GM21447 (cell line): Measurements from ENCODE around the gene KIF27.
"Not testable (repeated sequence)": the region's sequence is repeated elsewhere in the genome, so short reads cannot be mapped to it uniquely, and the experiment has no call there.

Source experiments
- ATAC-seq: cut with Tn5 transposase; IDR thresholded peaks from one replicate; pipeline ENCODE4 v1.9.1; 2021; ENCODE audit not compliant: unreplicated experiment

KIF27 gene

DNA sequence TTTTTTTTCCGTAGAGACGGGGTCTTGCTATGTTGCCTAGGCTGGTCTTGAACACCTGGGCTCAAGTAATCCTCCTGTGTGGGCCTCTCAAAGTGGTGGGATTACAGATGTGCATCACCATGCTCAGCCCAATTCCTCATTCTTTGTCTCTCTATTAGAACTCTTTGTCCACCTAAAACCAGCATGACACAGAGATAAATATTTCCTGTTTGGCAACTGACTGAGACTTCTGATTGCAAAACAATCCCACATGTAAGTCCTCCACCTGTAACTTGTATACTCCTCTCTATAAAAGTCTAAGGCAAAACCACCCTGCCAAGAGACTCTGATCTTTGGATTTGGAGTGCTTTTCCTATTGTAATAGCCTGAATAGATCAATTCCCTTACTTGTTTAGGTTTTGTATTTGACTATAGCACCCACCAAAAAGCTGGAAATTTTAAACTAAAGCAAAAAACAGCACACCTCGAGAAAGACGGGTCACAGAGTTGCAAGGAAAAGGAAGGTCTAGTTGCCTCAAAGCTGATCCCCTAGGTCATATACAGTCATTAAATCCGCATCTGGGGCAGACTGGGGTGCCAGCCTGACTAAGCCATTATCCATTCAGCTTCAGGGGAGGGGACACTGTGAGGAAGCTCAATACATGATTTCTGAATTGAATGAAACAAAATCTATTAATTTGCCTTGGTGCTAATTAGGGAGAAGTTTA lies 13.5 kb upstream of the KIF27 start:
- ATAC-seq, result no peak

DNA sequence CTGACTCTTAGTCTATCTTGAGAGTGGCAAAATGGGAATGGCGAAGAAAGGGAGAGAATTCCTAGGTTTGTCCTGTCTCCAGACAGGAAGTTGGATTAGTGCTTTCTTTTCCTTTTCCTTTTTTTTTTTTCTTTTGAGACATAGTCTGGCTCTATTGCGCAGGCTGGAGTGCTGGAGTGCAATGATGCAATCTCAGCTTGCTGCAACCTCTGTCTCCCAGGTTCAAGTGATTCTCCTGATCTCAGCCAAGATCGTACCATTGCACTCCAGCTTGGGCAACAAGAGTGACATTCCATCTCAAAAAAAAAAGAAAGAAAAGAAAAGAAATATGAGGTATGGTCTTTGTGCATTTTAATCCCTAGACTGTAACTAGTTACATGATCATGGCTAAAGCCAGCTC lies 12.6 kb upstream of the KIF27 start:
- ATAC-seq, result no peak

DNA sequence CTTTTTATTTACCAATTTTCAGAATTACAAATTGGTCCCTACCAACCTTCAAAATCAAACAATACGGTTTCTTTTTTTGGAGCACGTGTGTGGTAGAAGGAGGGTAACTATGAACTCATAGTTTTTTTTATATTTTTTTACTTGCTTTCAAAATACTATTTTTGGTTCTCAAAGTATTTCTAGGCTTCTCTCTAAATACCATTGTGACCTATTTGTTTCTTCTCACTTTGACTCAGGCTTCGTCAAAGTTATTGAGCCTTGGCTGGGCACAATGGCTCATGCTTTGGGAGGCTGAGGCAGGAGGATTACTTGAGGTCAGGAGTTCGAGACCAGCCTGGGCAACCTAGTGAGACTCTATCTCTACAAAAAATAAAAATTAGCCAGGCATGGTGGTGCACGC lies 11.6 kb upstream of the KIF27 start:
- no peak for ATAC-seq

DNA sequence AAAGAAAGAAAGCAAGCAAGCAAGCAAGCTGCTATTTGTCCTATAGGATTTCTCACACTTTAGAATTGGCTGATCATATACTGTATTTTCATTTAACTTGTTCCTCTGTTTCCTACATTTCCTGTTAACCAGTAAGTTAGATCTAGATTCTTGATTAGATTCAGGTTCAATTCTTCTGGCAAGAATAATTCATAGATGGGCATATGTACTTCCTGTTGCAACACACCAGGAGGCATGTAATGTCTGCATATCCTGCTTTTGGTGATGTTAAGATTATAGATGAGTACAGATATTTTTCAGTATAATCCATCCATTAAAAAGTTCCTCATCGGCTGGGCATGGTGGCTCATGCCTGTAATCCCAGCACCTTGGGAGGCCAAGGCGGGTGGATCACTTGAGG lies 10.8 kb upstream of the KIF27 start:
- ATAC-seq, result no peak

DNA sequence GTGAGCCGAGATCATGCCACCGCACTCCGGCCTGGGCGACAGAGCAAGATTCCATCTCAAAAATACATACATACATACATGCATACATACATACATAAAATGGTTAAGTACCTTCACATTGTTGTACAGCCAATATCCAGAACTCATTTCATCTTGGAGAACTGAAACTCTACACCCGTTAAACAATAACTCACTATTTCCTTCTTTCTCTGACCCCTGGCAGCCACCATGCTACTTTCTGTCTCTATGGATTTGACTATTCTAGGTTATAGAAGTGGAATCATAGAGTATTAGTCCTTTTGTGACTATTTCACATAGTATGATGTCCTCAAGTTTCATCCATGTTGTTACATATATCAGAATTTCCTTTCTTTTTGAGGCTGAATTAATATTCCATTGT lies 9.6 kb upstream of the KIF27 start:
- no peak for ATAC-seq

DNA sequence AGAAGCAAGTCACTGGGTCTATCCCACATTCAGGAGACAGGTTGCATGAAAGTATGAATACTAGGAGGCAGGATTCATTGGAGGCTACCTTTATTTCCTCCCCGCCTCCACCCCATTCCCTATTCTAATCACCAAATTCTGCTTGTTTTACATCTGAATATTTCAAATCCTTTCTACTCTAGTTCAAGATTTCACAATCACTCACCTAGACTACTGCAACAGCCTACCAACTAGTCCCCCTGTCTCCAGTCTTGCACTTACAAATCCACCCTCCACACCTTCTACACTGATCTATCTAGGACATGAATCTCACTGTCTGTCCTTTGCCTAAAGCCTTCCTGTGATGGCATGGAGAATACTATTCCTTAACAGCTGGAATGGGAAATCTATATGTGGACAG lies 6.4 kb upstream of the KIF27 start:
- ATAC-seq, result no peak

DNA sequence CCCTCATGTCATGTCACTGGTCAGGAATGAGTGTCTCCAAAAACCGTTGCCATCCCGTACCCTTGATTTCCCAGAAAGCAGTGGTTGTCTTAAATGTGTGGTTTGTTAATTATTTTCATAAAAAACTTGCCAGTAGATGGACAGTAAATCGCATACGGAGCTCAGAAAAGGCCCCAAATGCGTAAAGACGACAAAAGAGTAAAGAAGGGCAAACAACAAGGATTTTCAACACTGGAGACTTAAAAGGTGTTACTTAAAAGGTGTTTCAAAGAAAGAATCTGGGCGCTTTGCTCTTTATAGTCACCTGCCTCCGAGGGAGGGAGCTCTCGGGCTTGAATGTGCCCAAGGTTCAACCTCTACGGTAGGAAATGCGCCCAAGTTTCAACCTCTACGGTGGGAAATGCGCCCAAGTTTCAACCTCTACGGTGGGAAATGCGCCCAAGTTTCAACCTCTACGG lies 734 bp downstream of the KIF27 start:
- ATAC-seq, result peak; percentile 16

DNA sequence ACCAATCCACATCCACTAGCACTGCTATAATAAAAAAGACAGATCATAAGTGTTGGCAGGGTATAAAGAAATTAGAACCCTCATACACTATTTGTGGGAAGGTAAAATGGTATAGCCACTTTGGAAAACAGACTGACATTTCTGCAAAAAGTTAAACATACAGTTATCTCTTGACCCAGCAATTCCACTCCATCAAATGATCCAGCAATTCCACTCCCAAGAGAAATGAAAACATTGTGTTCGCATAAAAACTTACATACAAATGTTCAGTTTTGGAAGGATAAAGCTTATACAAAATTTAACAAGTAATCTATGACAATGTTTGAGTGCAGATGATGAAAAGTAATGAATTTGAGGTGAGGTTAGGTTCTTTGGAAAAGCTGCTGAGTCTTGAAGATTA lies 2.1 kb downstream of the KIF27 start:
- no peak for ATAC-seq

DNA sequence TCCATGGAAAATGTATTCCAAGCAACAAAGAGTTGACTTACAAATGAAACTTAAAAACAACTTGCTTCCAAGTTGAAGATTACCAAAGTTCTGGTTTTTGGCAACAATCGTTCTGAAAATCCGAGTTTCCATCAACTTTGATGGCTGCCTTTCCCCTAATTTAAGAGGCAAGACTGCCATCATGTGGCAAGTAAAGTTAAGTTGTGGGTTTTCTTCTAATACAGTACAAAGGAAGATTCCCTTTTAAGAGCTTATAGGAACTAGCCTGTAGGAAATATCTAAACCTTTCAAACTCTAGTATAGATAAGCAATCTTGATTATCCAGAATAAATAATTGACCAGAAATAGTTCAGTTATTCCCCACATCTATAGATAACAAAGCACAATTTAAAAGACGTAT lies 9.0 kb downstream of the KIF27 start:
- ATAC-seq, result not testable (repeated sequence)

DNA sequence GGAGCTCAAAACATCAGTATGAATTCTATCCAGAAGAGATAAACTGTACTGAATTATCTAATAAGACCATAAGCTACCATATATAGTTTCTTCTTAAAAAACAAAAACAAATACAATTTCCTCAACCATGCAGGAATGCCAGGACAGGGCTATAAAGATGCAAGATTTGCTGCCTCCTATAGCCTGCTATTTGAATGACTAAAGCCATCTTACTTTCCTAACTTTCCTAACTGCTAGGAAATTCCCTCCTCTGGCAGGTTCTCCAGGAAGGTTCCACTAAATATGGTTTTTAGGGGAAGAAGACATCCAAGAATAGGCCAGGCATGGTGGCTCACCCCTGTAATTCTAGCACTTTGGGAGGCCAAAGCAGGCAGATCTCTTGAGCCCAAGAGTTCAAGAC lies 15.1 kb downstream of the KIF27 start:
- ATAC-seq, result no peak

DNA sequence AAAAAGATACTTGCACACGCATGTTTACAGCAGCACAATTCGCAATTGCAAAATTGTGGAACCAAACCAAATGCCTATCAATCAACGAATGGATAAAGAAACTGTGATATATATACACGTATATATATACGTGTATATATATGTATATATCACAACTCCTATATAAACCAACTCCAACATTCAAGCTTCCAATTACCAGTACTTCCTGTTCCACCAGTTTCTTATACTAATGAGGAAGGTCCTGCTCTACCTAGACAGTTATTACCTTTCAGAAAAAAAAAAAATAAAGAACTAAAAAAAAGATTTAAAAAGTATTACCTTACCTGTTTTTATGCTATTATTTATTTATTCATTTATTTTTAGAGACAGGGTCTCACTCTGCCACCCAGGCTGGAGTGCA lies 20.6 kb downstream of the KIF27 start:
- not testable (repeated sequence) for ATAC-seq

DNA sequence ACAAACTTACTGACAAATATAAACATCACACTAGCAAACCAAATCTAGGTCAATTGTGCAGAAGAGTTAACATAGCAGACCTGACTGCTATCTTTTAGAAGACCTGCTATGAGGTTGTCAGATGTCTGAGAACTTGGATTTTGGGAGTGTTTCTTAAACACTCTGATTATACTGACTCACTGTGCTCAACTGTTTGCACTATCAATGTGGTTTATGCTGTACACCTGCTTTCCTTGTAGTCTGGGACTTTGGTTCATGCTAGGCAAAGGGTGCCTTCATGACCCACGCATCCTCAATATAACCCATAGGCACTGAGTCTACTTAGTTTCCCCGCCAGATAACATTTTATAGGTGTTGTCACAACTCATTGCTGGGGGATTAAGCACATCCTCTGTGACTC lies 26.9 kb downstream of the KIF27 start:
- not testable (repeated sequence) for ATAC-seq

DNA sequence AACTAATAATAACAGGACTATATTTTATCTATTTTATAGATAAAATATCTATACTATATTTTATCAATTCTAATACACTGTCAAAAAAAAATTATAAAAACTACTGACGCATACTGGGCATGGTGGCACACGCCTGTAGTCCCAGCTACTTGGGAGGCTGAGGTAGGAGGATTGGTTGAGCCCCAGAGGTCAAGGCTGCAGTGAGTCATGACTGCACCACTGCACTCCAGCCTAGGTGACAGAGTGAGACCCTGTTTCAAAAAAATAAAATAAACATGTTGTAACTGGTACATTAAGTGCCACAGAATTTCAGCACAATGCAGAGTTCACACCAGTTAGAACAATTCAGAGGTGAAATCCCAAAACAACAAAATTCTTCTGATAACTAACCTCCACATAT lies 34.7 kb downstream of the KIF27 start:
- not testable (repeated sequence) for ATAC-seq

DNA sequence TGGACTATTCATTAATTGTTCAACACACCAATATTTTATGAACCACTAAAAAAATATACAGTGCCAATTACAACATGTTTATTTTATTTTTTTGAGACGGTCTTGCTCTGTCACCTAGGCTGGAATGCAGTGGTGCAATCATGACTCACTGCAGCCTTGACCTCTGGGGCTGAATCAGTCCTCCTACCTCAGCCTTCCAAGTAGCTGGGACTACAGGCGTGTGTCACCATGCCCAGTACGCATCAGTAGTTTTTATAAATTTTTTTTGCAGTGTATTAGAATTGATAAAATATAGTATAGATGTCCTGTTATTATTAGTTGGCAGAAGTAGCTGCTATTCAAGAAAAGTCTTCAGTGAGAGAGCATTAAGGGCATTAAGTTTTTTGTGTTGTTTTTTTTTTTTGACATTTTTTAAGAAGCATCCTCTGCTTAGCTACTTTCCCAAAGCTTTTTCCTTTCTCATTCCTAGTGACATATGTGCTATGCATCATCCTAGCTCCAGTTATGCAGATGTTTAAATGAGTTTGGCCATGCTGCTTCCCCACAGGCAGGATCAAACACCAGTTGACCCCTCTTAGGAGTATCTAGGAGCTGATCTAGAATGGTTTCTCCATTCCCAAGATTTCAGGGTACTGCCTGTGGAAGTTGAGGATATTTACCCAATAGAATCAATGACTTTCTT lies 35.5 kb downstream of the KIF27 start:
- ATAC-seq, result not testable (repeated sequence)

DNA sequence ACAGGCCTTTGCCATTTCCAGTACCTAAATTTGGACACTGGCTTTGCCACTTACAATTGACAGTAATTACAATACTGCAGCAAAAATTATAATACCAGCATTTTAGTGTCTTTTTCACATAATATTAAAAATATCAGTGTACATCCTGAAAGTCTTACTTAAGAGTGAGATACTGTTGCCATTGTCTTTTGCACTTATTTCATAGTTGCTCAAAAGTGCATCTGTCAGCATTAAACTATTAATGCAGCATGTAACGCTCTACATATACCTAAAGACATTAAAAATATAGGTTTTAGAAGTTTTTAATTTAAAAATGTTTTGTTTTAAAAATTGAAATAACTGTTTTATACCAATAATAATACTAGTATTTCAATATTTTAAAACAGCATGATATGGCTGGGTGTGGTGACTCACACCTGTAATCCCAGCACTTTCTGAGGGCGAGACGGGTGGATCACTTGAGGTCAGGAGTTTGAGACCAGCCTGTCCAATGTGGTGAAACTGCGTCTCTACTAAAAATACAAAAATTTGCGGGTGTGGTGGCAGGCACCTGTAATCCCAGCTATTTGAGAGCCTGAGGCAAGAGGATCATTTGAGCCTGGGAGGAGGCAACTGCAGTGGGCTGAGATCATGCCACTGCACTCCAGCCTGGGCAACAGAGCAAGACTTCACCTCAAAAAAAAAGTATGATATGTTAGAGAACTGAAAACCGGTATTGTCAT lies 39.4 kb downstream of the KIF27 start:
- ATAC-seq, result not testable (repeated sequence)

DNA sequence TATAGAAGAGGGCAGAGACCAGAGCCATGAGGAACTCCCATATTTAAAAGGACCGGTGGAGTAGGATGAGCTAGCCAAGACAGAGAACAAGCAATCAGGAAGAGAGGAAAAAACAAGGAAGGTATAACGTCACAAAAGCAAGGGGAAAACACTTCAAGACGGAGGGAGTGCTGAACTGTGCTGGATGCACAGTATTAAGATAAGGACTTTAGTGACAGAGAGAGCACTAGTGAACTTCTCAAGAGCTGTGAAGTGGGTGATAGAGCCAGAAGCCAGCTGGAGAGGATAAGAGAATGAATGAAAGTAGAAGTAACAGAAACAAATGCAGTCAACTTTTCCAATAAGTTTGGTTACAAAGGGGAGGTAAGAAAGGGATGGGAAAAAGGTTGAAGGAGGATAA lies 45.7 kb downstream of the KIF27 start:
- not testable (repeated sequence) for ATAC-seq

DNA sequence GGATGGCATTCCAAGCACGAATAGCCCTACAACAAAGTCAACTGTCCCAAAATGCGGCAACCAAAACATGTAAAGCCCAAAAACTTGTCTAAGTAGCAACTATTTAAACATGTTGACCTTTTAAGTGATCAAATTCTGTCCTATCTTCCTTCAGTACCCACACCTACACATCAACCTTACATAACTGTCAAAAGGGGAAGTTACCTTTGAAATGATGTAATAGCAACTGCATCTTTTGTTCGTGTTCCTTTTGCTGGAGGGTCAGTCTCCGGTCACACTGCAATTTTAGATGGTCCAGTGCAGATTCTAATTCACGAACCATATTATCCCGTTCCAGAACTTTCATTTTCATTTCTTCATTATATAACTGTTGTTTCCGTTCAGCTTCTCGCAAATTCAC lies 71.3 kb downstream of the KIF27 start:
- ATAC-seq, result peak; percentile 70

DNA sequence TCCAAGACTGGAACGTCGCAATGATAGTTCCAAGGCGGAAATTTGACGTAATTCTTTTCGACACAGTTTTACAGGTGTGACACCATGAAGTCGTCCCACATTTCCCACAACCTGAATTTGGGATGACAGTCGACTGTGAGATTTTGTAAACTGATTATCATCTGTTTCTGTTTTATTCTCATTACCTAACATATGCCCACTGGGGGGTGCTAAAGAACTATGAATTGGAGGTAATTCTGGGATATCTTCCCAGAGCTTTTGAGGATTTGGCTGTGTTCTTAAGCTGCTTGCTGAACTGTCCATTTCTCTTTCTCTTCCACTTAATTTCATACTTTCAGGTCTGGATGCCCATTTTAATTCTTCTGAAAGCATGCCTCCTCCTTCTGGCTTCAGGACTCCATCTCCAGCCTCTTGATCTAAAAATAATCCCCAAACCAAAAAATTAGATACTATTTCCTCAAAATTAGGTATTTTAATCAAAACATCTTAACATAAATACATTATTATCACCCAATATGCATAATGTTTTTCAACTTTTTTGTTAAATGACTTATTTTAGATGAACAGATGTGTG lies 84.1 kb downstream of the KIF27 start:
- not testable (repeated sequence) for ATAC-seq

DNA sequence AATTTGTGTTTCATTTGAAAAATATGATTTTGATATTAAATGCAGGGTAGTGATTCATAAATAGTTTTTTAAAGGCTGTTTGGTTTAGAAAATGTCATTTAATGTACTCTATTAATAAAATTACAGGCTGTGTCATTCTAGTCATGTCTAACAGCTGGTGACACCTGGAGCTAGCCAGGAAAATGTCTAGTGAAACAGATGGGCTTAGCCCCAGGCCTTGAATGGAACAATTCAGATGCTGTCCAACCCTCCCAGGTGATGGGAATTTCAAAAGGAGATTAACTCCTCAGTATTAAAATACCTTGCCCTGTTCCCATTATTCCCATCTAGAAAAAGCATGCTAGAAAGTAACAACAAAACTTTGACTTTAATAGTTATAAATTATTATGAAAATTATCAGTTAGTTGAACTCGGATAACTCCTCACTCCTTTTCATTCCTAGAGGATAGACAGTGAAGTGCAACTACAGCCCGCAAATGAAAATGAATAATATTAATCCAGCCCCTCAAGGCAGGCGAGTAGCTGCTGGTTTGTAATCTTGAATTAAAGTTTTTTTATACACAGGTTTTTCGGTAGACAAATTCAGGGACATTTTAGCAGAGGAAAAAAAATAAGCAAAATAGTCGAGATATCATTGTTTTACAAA lies 90.7 kb downstream of the KIF27 start:
- not testable (repeated sequence) for ATAC-seq

DNA sequence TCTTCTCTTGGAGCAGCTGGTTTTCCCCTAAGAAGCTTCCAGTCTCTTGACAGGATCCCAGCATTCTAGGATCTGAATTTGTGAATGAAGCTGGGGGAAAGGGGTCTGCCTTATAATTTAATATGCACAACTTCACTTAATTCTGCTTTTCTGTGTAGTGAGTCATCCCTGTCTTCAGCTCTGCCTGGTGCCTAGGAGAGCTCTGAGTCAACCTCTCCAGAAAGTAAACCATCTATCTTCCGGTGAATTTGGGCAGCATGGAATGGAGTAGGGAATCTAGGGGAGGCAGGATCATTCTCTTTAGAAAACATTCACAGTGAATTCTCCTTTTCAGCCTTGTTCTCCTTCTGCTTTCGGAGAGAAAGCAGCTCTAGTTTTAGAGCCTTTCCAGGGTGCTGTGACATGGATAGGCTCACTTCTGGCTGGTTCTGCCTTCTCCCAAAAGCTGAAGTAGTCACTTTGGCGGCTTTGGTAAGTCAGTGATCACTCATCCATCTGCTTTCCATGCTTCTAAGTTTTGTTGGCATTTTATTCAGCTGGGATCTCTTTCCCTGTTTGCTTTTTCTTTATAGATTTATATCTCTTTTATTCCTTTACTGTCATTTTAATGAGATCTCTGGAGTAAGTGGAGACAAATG lies 96.1 kb downstream of the KIF27 start:
- not testable (repeated sequence) for ATAC-seq
